GM18867 (cell line): ENCODE data around the gene LYSMD4.
"Not testable (repeated sequence)": the region's sequence is repeated elsewhere in the genome, so short reads cannot be mapped to it uniquely, and the experiment has no call there.

ENCODE experiments used
- ATAC-seq: cut with Tn5 transposase; IDR thresholded peaks from one replicate; pipeline ENCODE4 v1.9.1; 2021; ENCODE audit warnings: mild to moderate bottlenecking, moderate library complexity; ENCODE audit not compliant: unreplicated experiment

Gene LYSMD4

GRCh38 chr15:99733268-99734039, at the start of gene LYSMD4:
LYSMD4 (minus strand) TSS chr15:99733437; CDS start chr15:99731999, 1,438 bp downstream.
- ATAC-seq: peak; percentile 99

DNA sequence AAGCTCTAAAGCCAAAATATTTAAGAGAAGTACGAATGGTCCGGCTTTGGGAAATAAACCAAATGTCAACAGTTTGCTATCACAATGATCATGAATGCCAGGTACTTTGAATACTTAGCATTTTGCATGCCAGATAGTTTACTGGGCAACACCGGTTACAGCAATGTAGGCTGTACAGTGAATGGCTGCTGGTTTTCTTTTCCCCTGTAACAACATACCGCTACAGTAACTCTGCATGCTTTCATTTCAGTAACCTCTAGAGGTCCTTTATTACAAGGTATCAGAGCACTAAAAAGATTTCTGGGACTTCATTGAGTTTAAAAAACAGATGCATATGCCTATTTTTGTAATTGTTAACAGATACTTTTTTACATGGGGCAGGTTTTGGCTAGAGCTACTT, 48.8 kb upstream of the LYSMD4 start:
- not testable (repeated sequence) for ATAC-seq

DNA sequence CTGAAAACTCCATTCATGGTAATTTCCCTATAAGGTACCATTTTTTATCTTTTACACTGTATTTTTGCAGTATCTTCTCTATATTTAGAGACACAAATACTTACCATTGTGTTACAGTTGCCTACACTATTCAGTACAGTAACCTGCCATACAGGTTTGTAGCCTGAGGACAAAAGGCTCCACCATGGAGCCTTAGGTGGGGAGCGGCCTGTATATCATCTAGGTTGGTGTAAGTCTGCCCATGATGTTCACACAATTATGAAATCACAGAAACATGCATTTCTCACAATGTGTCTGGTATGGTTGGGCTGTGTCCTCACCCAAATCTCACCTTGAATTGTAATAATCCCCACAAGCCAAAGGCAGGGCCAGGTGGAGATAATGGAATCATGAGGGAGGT, 43.9 kb upstream of the LYSMD4 start:
- ATAC-seq: no peak

- no peak for ATAC-seq
These were observed 31.3 kb upstream of the LYSMD4 start for GRCh38 chr15:99764522-99764921.

DNA sequence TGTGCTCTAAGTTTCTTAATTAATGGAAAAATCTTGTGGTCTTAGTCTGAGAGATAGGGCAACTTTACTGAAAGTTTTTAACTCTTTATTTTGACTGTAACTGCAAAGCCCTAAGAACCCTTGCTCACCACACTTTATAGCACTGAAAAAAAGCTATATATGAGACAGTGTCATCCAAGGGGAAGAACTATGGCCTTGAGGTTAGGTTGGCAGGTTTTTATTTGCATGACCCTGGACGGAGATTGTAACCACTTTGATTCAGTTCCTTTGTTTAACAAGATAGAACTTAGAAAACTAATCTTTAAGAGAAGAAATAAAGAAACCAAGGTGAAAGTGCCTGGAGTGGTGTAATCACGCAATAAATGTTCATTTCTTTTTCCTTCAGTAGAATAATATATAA, 30.6 kb upstream of the LYSMD4 start:
- peak; percentile 70 for ATAC-seq

DNA sequence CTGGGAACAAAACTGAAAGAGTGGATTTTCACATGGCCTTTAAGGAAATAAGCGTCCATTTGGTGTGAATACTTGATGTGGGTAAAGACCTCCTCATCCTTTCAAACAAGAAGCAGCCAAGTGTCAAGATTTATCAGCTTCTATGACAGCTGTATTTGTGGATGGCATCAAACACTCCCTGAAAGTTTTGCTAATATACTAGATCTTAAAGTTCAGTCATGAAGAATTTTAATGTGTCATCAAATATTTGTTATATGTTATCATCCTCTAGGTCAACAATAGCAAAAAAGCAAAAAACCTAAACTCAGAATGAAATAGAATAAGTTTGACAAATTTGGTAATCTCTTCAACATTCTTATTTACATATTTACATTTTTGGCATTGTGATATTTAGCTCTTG, 29.1 kb upstream of the LYSMD4 start:
- ATAC-seq: no peak

DNA sequence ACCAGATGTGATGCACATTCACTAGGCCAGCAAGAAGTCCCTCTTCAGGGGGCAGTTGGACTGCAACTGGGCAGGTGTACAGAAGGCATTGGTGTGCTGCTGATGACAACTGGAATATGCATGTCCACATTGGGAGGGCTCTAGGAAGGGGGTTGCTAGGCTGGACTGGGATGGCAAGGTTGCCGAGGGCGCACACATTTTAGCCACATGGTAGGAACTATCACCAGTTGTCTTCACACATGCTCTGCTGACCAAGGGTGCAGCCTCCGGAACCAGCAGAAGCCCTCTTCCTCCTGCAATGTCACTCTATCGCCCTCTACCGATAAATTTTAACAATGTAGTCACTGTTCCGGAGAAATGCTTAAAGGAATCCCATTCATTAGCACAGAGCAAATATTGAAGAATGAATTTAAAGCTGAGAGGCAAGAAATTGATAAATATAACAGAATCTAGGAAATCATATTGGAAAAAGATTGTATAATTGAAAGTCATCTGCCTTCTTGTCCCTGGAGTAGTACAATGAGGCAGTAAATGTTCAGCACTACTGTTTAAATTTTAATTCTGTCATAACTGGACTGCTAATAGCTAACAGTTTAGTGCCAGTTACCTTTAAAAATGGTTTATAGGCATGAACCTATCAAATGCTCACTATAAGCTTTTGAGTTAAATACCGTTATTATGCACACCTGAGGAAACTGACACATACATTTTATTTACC, 22.6 kb upstream of the LYSMD4 start:
- peak; percentile 93 for ATAC-seq

GRCh38 chr15:99753066-99753465, 19.8 kb upstream of the LYSMD4 start:
- no peak for ATAC-seq

- ATAC-seq: no peak
These were observed 19.3 kb upstream of the LYSMD4 start for GRCh38 chr15:99752556-99752955.

GRCh38 chr15:99750326-99750725, 17.1 kb upstream of the LYSMD4 start:
- ATAC-seq: not testable (repeated sequence)

DNA sequence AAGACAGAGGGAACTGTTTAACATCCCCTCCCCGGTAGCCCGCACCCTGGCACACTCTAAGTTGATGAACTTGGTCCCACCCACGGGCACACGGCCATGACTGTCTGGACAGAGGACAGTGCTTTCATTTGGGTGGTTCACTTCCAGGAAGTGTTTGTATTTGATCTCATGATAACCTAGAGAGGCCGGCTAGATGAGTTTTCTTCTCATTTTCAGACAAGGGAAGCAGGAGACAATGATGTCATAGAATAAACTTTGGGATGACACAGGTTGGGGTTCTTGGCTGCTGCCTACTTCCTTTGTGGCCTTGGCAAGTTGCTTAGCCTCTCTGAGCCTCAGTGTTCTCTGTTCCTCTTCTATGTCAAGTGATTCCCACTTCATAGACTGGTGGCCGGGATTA, 16.1 kb upstream of the LYSMD4 start:
- no peak for ATAC-seq

DNA sequence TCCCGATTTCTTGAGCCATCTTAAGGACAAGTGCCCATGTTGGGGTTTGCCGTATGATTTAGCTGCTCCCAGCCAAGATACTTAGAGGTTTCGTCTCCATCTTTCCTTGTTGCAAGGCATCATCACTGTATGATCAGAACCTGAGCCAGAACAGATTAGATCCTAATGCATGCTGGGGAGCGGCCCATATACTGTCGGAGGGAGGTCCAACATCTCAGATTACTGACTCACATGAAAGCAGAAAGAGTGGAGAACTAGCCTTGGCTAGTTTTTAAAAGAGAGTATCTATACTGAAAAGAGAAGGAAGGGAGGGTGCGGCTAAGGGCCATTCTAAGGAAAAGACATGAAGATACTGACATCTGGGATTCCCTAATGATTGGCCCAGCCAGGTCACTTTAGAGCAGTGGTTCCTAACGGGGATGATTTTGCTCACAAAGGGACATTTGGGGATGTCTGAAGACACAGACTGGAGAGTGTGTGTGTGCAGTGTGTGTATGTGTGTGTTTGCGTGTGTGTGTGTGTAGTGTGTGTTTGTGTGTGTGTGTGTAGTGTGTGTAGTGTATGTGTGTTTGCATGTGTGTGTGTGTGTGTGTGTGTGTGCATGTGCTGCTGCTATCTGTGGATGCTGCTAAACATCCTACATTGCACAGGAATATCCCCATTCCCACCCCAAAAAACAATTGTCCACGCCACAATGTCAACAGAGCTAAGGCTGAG, 12.3 kb upstream of the LYSMD4 start:
- ATAC-seq: no peak

DNA sequence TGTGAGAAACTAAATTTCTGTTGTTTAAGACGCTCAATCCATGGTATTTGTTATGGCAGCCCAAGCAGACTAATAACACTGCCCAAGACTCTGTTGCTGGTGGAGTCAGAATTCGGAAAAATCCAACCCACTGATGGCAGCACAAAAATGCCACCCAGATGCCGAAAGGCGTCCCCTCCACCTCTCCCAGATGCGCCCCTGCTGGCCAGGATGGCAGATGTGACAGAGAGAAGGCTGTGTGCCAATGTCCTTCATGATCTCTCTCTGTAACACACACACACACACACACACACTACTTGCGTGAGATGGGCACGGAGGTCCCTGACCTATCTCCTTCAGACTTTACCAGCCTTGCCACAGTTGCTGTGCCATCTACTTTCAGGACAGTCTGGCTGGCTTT, 10.9 kb upstream of the LYSMD4 start:
- no peak for ATAC-seq

- no peak for ATAC-seq
These were observed 8.6 kb upstream of the LYSMD4 start for GRCh38 chr15:99741835-99742234.

DNA sequence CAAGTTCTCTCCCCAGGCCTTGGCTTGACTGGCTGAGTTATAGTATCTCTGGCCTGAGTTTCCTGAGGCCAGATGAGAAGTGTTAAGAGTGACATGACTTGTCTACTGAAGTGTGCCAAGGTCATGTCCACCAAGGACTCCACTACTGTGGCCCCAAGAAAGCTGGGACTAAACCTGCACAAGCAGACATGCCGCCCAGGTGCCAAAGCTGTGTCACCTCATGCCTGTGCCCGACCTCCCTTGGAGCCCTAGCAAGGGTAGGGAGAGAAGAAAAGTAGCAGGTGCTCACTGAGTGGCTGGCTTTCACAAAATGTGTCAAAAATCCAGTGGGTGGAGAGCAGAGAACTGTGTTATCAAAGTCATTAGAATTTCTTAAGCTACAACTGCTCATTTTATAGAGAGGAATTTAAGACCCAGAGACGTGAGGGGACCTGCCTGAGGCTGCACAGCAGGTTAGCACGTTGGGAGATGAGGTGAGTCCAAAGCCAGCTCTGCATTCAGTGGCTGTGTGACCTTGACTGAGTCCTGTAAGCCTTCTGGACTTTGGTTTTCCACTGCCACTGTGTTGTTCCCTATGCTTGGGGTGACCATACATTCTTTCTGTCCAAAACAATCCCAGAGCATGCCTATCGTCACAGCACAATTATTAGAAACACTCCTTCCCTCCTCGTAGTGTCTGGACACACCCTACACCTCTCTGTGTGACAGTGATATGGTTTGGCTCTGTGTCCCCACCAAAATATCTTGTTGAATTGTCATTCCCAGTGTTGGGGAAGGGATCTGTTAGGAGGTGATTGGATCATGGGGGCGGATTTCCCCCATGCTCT, 5.0 kb upstream of the LYSMD4 start:
- ATAC-seq: no peak

DNA sequence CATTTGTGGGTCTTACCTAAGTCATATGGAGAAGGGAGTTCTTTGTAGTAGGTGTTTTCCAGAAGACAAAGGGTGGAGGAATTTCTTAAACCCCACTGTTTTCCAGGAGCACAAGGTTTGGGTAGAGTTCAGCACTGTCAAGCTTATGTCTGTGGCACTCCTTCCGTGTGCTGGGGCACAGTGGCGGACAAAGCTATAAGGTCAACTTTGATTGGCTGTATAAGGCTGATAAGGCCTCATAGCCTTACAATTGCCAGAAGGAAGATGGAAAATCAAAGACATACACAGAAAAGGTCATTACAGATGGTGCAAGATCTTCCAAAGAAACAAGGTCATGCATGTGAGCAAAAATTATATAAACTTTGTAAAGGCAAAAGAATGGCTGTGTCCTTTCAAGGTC, 3.5 kb upstream of the LYSMD4 start:
- ATAC-seq: no peak

- no peak for ATAC-seq
These were observed 2.6 kb upstream of the LYSMD4 start for GRCh38 chr15:99735868-99736267.

DNA sequence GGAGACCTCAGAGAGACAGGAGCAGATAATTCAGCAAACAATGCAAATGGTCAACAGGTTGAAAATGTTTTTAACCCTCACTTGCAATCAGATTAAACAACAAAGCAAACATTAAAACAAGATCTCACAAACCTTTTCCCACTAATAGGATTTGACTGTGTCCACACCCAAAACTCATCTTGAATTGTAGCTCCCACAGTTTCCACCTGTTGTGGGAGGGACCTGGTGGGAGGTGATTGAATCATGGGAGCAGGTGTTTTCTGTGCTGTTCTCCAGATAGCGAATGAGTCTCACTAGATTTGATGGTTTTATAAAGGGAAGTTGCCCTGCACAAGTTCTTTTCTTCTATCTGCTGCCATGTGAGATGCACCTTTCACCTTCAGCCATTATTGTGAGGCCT, 1.3 kb upstream of the LYSMD4 start:
- no peak for ATAC-seq

- ATAC-seq: not testable (repeated sequence)
These were observed 729 bp upstream of the LYSMD4 start for GRCh38 chr15:99734040-99734291.

DNA sequence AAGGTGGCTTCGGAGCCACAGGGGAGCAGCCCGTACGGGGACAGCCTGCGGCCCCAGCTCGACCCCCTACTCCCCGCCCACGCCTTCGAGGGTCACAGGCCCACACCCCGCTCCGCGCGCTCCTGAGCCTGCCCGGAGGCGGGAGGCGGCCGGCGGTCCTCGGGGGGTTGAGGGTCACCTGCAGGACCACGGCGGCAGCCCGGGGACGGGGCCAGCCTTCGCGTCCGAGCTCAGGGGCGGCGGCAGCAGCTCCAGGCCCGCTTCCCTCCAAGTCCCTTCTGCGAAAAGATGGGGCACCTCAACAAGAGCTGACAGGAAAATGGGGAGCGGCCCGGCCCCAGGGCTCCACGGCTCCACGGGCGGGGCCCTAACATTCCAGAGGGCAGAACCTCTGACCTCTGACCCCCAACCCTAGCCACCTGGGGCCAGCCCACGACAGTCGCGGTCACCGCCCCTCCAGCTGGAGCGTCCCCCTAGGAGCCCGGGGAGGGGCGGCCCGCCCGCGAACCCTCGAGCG, 428 bp downstream of the LYSMD4 start:
- ATAC-seq: peak; percentile 1
